ENCODE data around the gene PCDH17. TPM values are rescaled to one million over a fixed set of nuclear protein-coding genes. Genes with fewer than 3 reads are reported as not detected.

The PCDH17 gene
- total RNA-seq, 4 donors from 2014 or later = 0.57 to 1.3 (median 0.83) TPM

DNA sequence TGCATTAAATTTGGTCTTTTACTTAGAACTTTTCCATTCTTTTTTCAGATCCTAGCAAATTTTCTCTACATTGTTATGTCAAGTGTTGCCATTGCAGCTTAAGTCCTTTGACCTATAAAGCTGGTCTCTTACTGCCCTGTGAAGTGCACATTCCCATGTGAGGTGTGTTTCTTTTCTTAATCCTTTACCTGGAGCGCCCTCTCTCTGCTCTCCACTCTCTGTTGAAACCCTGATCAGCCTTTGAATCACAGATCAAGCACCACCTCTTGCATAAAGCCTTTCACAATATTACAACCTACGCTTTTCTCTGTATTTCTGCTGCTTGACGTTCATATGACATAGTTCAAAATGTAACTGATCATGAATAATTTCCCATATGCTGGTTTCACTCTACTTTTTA, 84.8 kb downstream of the PCDH17 start:
- no peaks in the 10 kb centered on the region for H3K36me3 ChIP-seq
- TF ChIP-seq EP300 (IDR thresholded peaks at IDR 0.05) (no peak), POLR2A (IDR thresholded peaks at IDR 0.05) (no peak), POLR2AphosphoS5 (IDR thresholded peaks at IDR 0.05) (no peak)
- TF ChIP-seq, protein P1, sequence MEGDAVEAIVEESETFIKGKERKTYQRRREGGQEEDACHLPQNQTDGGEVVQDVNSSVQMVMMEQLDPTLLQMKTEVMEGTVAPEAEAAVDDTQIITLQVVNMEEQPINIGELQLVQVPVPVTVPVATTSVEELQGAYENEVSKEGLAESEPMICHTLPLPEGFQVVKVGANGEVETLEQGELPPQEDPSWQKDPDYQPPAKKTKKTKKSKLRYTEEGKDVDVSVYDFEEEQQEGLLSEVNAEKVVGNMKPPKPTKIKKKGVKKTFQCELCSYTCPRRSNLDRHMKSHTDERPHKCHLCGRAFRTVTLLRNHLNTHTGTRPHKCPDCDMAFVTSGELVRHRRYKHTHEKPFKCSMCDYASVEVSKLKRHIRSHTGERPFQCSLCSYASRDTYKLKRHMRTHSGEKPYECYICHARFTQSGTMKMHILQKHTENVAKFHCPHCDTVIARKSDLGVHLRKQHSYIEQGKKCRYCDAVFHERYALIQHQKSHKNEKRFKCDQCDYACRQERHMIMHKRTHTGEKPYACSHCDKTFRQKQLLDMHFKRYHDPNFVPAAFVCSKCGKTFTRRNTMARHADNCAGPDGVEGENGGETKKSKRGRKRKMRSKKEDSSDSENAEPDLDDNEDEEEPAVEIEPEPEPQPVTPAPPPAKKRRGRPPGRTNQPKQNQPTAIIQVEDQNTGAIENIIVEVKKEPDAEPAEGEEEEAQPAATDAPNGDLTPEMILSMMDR (IDR thresholded peaks at IDR 0.05) = no peak
- WGBS = 73% methylated on average over 3 of the region's 3 CpGs
- no peak overlapping the region for H3K27ac ChIP-seq
- H3K4me1 ChIP-seq = no peaks in the 10 kb centered on the region
- no peak for DNase-seq (ENCODE audit: low spot score in 2 of 2)
- H3K4me3 ChIP-seq = no peak overlapping the region
- no peaks in the 10 kb centered on the region for H3K27me3 ChIP-seq
- H3K9me3 ChIP-seq = no peaks in the 10 kb centered on the region

DNA sequence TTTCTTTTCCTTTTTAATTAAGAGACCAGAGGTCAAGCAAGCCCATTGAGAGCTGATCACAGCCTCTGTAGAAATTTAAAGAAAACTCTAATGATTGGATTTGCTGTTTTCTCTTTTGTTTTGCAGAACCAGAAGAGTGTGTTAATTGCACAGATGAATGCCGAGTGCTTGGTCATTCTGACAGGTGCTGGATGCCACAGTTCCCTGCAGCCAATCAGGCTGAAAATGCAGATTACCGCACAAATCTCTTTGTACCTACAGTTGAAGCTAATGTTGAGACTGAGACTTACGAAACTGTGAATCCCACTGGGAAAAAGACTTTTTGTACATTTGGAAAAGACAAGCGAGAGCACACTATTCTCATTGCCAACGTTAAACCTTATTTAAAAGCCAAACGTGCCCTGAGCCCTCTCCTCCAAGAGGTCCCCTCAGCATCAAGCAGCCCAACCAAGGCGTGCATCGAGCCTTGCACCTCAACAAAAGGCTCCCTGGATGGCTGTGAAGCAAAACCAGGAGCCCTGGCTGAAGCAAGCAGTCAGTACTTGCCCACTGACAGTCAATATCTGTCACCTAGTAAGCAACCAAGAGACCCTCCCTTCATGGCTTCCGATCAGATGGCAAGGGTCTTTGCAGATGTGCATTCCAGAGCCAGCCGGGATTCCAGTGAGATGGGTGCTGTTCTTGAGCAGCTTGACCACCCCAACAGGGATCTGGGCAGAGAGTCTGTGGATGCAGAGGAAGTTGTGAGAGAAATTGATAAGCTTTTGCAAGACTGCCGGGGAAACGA, 93.1 kb downstream of the PCDH17 start:
- no peak for DNase-seq (ENCODE audit: low spot score in 2 of 2)
- no peak for TF ChIP-seq POLR2A (IDR thresholded peaks at IDR 0.05)
- no peak for TF ChIP-seq POLR2AphosphoS5 (IDR thresholded peaks at IDR 0.05)
- TF ChIP-seq, protein P1 (IDR thresholded peaks at IDR 0.05) = no peak
- no peak for TF ChIP-seq EP300 (IDR thresholded peaks at IDR 0.05)
- H3K27ac ChIP-seq = no peak overlapping the region
- 70% methylated on average over 12 of the region's 12 CpGs for WGBS
- no peaks in the 10 kb centered on the region for H3K36me3 ChIP-seq
- no peaks in the 10 kb centered on the region for H3K4me1 ChIP-seq
- no peaks in the 10 kb centered on the region for H3K27me3 ChIP-seq
- no peak overlapping the region for H3K4me3 ChIP-seq
- H3K9me3 ChIP-seq = no peaks in the 10 kb centered on the region

DNA sequence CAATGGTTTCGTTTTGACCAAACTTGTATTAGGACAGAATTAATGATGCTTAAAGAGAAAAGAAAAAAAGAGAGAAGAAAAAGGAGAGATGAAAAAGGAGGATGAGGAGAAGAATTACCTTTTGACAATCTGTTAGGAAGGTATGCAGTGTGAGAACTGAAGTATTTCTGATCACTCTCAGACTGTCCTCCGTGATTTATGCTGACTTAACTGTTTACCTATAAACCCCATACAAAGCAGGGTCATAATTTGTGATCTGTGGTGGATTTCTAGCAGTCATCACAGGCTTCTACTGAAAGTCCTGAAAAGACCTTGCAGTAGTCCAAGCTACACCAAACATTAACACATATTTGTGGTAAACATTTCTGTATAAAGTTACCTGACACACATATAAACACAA, 93.9 kb downstream of the PCDH17 start:
- H3K27me3 ChIP-seq = no peaks in the 10 kb centered on the region
- TF ChIP-seq EP300 (IDR thresholded peaks at IDR 0.05) (no peak), POLR2A (IDR thresholded peaks at IDR 0.05) (no peak), POLR2AphosphoS5 (IDR thresholded peaks at IDR 0.05) (no peak)
- TF ChIP-seq, protein P1 (IDR thresholded peaks at IDR 0.05) = no peak
- no peak for DNase-seq (ENCODE audit: low spot score in 2 of 2)
- H3K4me3 ChIP-seq = no peak overlapping the region
- 76% methylated on average over 2 of the region's 2 CpGs for WGBS
- H3K36me3 ChIP-seq = no peaks in the 10 kb centered on the region
- H3K9me3 ChIP-seq = no peaks in the 10 kb centered on the region
- no peaks in the 10 kb centered on the region for H3K4me1 ChIP-seq
- H3K27ac ChIP-seq = no peak overlapping the region

DNA sequence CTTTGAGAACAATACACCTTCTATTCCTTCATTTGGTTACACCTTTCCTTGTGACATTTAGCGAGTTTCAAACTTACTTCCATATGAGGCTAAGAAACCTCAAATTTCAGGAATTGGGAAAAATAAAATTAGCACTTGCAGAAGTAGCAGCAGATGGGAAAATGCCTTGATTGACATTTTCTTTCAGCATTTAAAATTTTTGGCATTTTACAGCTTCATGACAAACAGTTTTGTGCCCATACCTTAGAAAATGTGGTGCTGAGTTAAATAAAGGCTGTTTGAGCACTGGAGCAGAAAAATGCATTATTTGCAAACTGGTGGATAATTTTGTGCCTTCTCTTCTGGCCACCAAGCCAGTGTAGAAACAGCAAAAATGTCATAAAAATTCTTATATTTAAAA, 95.4 kb downstream of the PCDH17 start:
- H3K9me3 ChIP-seq = no peaks in the 10 kb centered on the region
- no peaks in the 10 kb centered on the region for H3K27me3 ChIP-seq
- H3K27ac ChIP-seq = no peak overlapping the region
- H3K36me3 ChIP-seq = no peaks in the 10 kb centered on the region
- no peaks in the 10 kb centered on the region for H3K4me1 ChIP-seq
- DNase-seq (ENCODE audit: low spot score in 2 of 2) = no peak
- WGBS = 73% methylated on average over 1 of the region's 1 CpG
- TF ChIP-seq EP300 (IDR thresholded peaks at IDR 0.05) (no peak), POLR2A (IDR thresholded peaks at IDR 0.05) (no peak), POLR2AphosphoS5 (IDR thresholded peaks at IDR 0.05) (no peak)
- TF ChIP-seq, protein P1 (IDR thresholded peaks at IDR 0.05) = no peak
- no peak overlapping the region for H3K4me3 ChIP-seq

GRCh38 chr13:57734306-57734705, 102.8 kb downstream of the PCDH17 start:
- no peak for DNase-seq (ENCODE audit: low spot score in 2 of 2)
- Histone ChIP-seq H3K9me3 (no peaks in the 10 kb centered on the region), H3K27ac (no peak overlapping the region), H3K36me3 (no peaks in the 10 kb centered on the region), H3K4me1 (no peaks in the 10 kb centered on the region), H3K27me3 (no peaks in the 10 kb centered on the region), H3K4me3 (no peak overlapping the region)
- 22% methylated on average over 2 of the region's 2 CpGs for WGBS
- TF ChIP-seq POLR2A (IDR thresholded peaks at IDR 0.05) (no peak), POLR2AphosphoS5 (IDR thresholded peaks at IDR 0.05) (no peak), EP300 (IDR thresholded peaks at IDR 0.05) (no peak)
